GM18526 (cell line): ENCODE data around the gene GUCY2D.

Source experiments
- POLR2A ChIP-seq: IDR thresholded peaks from 3 replicates; pipeline ENCODE4 v1.6.1; 2011; ENCODE audit not compliant: insufficient read length; ENCODE audit errors: extremely low read depth

GUCY2D gene

DNA sequence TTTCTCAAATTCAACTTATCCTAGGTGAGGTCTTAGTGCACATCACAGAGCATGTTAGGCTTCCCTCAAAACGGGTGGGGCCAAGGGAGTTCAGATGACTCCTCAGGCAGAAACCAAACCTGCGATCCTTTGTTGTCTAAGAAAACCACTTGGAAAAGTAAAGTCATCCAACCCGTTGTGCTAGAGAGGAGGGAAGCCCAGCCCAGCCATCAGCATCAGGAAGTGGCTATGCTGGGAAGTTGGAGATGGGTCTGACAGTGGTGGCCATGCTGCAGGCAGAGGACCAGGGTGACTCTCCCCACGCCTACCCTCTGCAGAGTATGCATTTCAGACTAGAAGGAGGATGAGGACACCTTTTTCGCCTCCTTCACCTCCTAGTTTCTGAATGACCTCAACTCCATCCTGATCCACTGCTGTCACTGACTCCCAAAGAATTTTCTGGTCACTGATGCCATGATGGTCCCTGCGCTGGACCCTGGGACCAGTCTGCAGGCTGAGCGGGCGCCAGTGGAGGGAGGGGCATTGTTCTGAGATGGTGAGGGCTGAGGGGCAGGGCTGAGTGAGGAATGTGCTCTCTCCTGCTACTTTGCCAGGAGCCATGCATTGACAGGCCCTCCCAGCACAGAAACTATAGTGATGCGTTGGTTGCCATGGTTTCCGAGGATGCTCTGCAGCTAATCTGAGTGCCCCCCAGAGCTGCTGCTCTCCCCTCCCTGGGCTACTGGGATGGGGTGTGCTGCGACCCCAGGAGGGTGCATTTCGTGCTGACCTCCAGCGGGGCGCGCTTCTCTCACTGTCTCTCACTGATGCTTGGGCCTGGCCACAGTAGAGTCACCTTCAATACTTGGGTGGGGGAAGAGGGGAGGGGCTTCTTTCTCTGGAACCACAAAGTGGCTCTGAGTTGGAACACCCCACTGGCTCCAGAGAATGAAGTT, 64.7 kb downstream of the GUCY2D start:
- no peak for TF ChIP-seq POLR2A

DNA sequence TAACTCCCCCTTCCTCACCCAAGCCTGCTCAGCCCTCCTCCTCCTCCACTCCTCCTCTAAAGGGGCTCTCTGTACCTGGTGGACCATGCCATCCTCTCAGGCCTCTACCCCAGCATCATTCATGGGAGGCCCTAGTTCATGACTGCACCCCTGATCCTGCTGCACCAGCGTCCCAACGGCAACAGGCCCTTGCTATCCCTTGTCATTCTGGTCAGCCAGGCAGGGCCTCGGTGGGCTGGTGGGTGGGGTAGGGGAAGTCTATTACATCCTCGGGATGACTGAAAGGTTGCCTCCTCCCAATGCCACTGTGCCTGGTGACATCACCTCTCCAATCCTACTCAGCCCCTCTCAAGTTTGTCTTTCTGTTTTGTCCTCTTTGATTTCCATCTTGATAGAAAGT, 65.4 kb downstream of the GUCY2D start:
- no peak for TF ChIP-seq POLR2A

DNA sequence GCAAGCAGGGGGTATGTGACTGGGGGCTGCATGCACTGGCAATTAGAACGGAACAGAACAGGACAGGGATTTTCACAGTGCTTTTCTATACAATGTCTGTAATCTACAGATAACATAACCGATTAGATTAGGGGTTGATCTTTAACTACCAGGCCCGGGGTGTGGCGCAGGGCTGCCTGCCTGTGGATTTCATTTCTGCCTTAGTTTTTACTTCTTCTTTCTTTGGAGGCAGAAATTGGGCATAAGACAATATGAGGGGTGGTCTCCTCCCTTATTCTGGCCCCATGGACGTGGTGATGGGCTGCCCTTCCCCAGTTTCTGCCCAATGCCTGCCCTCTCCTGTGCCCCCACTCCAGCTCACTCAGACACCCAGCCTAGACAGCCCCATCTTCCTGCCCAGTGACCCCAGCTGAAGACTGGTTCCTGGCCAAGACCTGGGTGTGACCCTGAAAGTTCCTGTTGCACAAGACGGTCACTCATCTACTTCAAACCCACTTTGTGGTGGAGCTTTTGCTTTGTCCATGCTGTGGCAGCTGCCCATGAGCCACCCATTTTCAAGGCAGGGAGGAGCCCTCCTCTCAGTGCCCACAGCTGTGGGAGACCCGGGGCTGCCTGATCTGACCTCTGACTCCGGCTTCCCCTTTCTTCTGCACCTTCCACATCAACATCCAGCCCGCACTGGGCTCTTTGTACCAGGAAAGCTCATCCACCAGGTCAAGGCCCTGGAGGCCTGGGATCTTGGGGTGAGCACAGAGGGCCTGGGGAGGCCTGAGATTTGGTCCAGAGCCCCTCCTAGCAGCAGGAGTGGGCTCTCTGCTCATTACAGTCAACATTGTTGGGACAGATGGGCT, 66.5 kb downstream of the GUCY2D start:
- no peak for TF ChIP-seq POLR2A

DNA sequence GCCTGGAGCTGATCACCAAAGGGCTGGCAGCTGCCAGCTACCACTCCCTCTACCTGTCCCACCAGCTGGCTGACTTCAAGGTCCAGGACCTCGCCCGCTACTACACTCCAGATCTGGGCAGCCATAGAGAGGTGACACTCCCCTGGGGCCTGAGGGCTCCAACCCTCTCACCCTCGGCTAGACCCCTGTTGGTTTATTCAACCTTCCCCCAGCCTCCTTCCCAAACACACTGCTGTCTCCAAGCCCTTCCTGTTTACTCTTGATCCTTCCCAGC, 67.1 kb downstream of the GUCY2D start:
- no peak for TF ChIP-seq POLR2A
